Measurements from ENCODE around the gene ACTA2. TPM values are rescaled to one million over a fixed set of nuclear protein-coding genes. Genes with fewer than 3 reads are reported as not detected.

ACTA2 gene
- total RNA-seq, 1 donor from 2014 or later: 42.4 TPM

GRCh38 chr10:88892222-88892967 is 60.2 kb downstream of the ACTA2 start:
- no peak overlapping the region for H3K4me3 ChIP-seq (ENCODE audit: low read depth, low read length)
- no peak for DNase-seq (ENCODE audit: low read depth)
- no peak for TF ChIP-seq CTCF (conservative IDR thresholded peaks at IDR 0.05; ENCODE audit: low read depth, low read length)

GRCh38 chr10:88890681-88891381 is 61.7 kb downstream of the ACTA2 start:
- no peak for DNase-seq (ENCODE audit: low read depth)

GRCh38 chr10:88889559-88890337 is 62.8 kb downstream of the ACTA2 start:
- DNase-seq (ENCODE audit: low read depth): no peak
- no peak for TF ChIP-seq CTCF (conservative IDR thresholded peaks at IDR 0.05; ENCODE audit: low read depth, low read length)
- H3K4me3 ChIP-seq (ENCODE audit: low read depth, low read length): no peak overlapping the region

More at GRCh38 chr10:88890681-88891381, 61.7 kb downstream of the ACTA2 start:
- no peak overlapping the region for H3K4me3 ChIP-seq (ENCODE audit: low read depth, low read length)
- TF ChIP-seq CTCF (conservative IDR thresholded peaks at IDR 0.05; ENCODE audit: low read depth, low read length): no peak

DNA sequence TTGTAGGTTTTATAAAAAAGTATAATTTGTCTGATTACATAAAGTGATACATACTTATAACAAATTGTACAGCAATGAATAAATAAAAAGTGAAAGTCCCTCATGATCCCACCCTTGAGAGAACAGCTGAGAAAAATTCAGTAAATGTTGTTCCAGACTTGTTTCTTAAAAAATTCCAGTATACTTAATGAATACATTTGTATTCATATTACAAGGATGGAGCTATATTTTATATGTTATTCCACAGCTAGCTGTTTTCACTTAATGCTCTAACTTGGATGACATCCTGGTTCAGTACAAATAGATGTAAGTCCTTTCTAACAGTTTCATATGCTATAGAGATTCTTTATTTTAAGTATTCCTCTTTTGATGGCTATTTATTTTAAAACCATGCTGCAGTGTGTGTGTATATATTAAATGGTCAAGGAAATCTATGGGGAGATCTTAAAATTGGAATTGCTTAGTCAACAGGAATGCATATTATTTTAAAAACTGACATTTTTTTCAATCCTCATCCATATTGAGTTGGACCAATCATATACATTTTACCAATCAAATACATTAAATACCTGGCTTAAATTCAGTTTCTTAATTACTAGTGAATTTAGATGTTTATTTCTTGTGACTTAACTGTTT is 63.6 kb downstream of the ACTA2 start:
- H3K4me3 ChIP-seq (ENCODE audit: low read depth, low read length): no peak overlapping the region
- no peak for DNase-seq (ENCODE audit: low read depth)
- TF ChIP-seq CTCF (conservative IDR thresholded peaks at IDR 0.05; ENCODE audit: low read depth, low read length): no peak

- no peak for DNase-seq (ENCODE audit: low read depth)
- TF ChIP-seq CTCF (conservative IDR thresholded peaks at IDR 0.05; ENCODE audit: low read depth, low read length): no peak
Observed at GRCh38 chr10:88886557-88886956, 66.0 kb downstream of the ACTA2 start.

More at GRCh38 chr10:88886557-88886956, 66.0 kb downstream of the ACTA2 start:
- H3K4me3 ChIP-seq (ENCODE audit: low read depth, low read length): no peak overlapping the region

Other genes with a start within 250 kb of the ACTA2 start
- not detected in 2 replicates for gene LIPK, start 246.5 kb downstream of the ACTA2 start, total RNA-seq
- not detected in 2 replicates for gene LIPN, start 192.8 kb downstream of the ACTA2 start, total RNA-seq
- gene LIPM, start 150.0 kb downstream of the ACTA2 start, total RNA-seq: not detected in 2 replicates
- gene ANKRD22, start 100.9 kb downstream of the ACTA2 start, total RNA-seq: 0.12 and 1.8 TPM in 2 replicates
- gene STAMBPL1, start 72.5 kb downstream of the ACTA2 start, total RNA-seq: 9.9 and 19.2 TPM in 2 replicates
- gene FAS, start 38.0 kb upstream of the ACTA2 start, total RNA-seq: 28.7 and 52.5 TPM in 2 replicates

Data from epithelial cell of proximal tubule (primary cell).